ENCODE data around the gene AKAP11. TPM values are rescaled to one million over a fixed set of nuclear protein-coding genes. Genes with fewer than 3 reads are reported as not detected.

The AKAP11 gene
- total and polyA plus RNA-seq, 4 donors: 35.5 to 114 (median 48.0) TPM

DNA sequence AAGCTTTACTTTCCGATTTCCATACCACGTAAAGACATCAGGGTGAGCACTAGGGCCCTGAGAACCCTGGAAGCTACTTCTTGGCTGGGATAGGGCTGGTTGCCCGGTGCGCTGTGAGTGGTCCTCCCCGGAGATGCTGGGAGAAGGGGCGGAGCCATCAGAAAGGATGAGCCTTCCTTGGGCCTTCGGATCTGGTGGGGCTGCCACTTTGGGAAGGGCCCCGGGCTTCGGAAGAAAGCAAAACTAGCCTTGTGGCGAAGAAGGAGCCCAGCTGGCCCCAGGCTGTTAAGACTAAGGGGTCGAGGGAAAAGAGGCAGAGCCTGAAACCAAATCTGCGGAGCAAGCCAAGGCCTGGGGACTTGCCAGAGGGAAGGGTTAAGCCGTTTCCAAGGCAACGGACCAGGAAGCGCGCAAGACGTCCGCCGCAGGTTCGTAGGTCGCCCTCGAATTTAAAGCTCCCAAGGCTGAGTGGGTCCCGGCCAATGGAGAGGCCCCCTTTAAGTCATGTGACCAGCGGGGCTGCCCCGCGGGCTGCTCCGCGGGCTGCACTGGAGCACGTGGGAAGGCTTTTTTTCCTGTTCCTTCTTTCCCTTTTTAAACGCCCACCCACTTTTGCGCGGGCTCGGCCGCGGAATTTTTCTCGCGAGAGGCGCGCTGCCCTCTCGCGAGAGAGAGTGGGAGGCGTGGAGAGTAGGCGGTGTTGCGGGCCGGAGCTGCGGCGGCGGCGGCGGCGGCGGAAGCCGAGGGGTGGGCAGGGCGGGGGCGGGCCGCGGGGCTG is 426 bp upstream of the AKAP11 start:
- H3K4me3 ChIP-seq (ENCODE audit: low read depth, low read length): peak overlapping the region; percentile 91
- peaks cover 3% of the 10 kb centered on the region for H3K36me3 ChIP-seq (ENCODE audit: control insufficient read depth, insufficient read depth, low read length)
- H3K9me3 ChIP-seq (ENCODE audit: control insufficient read depth, insufficient read depth, low read length): no peaks in the 10 kb centered on the region
- peaks cover 6% of the 10 kb centered on the region for H3K4me1 ChIP-seq (ENCODE audit: control insufficient read depth, insufficient read depth, low read length)
- H3K27me3 ChIP-seq (ENCODE audit: control insufficient read depth, insufficient read depth, low read length): no peaks in the 10 kb centered on the region
- peak; percentile 92 to 100 (median 96) for DNase-seq (ENCODE audit: low read depth in 4 of 6, low spot score in 6 of 6)
- WGBS (ENCODE audit: insufficient coverage): 1% methylated on average over 30 of the region's 57 CpGs
- peak overlapping the region; percentile 98 for H3K27ac ChIP-seq (ENCODE audit: low read depth, low read length)

DNA sequence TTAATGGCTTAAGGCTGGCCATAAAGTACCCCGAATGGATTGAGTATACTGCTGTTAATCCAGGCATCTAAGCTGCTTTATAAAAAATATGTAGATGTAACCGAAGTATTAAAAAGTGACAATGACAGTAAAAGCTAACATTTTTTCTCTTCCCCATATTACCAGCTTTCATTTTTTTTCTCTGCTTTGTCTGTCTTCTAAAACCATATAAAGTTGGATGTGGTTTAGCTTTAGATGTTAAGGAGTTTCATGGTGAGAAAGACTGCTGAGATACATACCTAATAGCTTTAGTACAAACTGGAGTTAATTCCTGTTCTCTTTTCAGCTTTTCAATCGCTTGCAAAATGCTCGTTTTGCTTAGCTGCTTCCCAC is 838 bp downstream of the AKAP11 start:
- peak overlapping the region; percentile 98 for H3K27ac ChIP-seq (ENCODE audit: low read depth, low read length)
- peaks cover 3% of the 10 kb centered on the region for H3K36me3 ChIP-seq (ENCODE audit: control insufficient read depth, insufficient read depth, low read length)
- peak in 1 of 6 donors; percentile 30 for DNase-seq (ENCODE audit: low read depth in 4 of 6, low spot score in 6 of 6)
- no CpG with 5 or more reads among the region's 4 CpGs for WGBS (ENCODE audit: insufficient coverage)
- peaks cover 3% of the 10 kb centered on the region for H3K4me1 ChIP-seq (ENCODE audit: control insufficient read depth, insufficient read depth, low read length)
- no peaks in the 10 kb centered on the region for H3K9me3 ChIP-seq (ENCODE audit: control insufficient read depth, insufficient read depth, low read length)
- H3K27me3 ChIP-seq (ENCODE audit: control insufficient read depth, insufficient read depth, low read length): no peaks in the 10 kb centered on the region
- H3K4me3 ChIP-seq (ENCODE audit: low read depth, low read length): peak overlapping the region; percentile 91

DNA sequence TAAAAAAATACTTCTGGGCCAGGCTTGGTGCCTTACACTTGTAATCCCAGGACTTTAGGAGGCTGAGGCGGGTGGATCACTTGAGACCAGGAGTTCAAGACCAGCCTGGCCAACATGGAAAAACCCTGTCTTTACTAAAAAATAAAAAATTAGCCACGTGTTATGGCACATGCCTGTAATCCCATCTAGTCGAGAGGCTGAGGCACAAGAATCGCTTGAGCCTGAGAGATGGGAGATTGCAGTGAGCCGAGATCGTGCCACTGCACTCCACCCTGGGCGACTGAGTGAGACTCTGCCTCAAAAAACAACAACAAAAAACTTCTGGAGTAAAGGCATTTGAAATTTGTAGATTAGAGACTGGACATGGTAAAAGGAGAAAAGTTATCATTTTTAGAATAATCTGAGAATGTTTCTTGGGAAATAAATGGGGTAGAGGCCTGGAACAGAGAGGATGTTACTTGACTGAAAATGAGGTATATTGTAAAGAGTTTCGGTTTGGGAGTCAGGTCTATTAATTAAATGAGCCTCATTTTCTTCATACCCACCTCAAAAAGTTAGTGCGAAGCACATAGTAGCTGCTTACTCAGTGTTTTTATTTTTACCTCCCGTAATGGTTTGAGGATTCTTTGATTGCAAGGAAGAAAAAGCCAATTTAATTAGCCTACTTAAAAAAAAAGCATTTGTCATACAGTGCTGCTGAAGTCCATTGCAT is 2.6 kb downstream of the AKAP11 start:
- no peak for DNase-seq (ENCODE audit: low read depth in 4 of 6, low spot score in 6 of 6)
- Histone ChIP-seq H3K36me3 (ENCODE audit: control insufficient read depth, insufficient read depth, low read length) (peaks cover 3% of the 10 kb centered on the region), H3K4me1 (ENCODE audit: control insufficient read depth, insufficient read depth, low read length) (peaks cover 3% of the 10 kb centered on the region), H3K27me3 (ENCODE audit: control insufficient read depth, insufficient read depth, low read length) (no peaks in the 10 kb centered on the region), H3K27ac (ENCODE audit: low read depth, low read length) (no peak overlapping the region), H3K4me3 (ENCODE audit: low read depth, low read length) (no peak overlapping the region), H3K9me3 (ENCODE audit: control insufficient read depth, insufficient read depth, low read length) (no peaks in the 10 kb centered on the region)
- WGBS (ENCODE audit: insufficient coverage): 73% methylated on average over 4 of the region's 10 CpGs

DNA sequence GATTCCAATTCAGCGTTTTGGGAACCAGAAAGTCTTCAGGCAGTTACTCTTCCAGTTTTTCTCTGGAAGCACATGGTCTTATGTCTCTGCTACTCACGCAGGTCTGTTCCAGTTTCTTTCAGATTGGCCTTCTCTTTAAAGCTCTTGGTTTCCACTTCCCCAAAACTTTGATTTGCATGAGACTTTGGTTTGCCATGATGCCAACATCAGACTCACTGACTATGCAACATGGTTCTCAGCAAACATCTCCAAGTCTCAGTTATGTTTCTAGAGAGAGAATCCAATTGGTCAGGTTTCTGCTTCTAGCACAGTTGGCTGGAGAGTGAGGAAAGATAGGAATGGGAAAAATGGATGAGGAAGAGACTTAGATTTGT is 3.1 kb downstream of the AKAP11 start:
- H3K9me3 ChIP-seq (ENCODE audit: control insufficient read depth, insufficient read depth, low read length): no peaks in the 10 kb centered on the region
- no peak overlapping the region for H3K27ac ChIP-seq (ENCODE audit: low read depth, low read length)
- peak in 1 of 6 donors; percentile 13 for DNase-seq (ENCODE audit: low read depth in 4 of 6, low spot score in 6 of 6)
- H3K4me1 ChIP-seq (ENCODE audit: control insufficient read depth, insufficient read depth, low read length): peaks cover 3% of the 10 kb centered on the region
- WGBS (ENCODE audit: insufficient coverage): 85% methylated on average over 2 of the region's 2 CpGs
- H3K4me3 ChIP-seq (ENCODE audit: low read depth, low read length): no peak overlapping the region
- no peaks in the 10 kb centered on the region for H3K27me3 ChIP-seq (ENCODE audit: control insufficient read depth, insufficient read depth, low read length)
- H3K36me3 ChIP-seq (ENCODE audit: control insufficient read depth, insufficient read depth, low read length): peaks cover 3% of the 10 kb centered on the region

DNA sequence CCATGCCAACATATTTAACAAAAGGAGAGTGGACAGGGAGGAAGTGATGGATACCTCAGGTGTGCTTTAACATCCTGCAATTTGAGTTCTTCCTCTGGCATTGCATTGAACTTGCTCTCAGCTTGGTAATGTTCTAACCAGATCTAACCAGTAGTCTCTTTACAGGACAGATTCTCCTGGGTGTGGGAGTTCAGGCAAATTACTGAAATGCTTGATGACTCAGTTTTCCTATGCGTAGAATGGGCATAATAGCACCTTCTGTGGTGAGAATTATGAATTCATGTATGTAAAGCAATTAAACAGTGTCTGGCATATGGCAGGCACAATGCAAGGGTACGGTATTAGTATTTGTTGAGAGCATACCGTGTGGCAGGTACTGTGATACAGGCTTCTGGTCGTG is 3.6 kb downstream of the AKAP11 start:
- no peak overlapping the region for H3K27ac ChIP-seq (ENCODE audit: low read depth, low read length)
- peaks cover 3% of the 10 kb centered on the region for H3K4me1 ChIP-seq (ENCODE audit: control insufficient read depth, insufficient read depth, low read length)
- H3K9me3 ChIP-seq (ENCODE audit: control insufficient read depth, insufficient read depth, low read length): no peaks in the 10 kb centered on the region
- no peaks in the 10 kb centered on the region for H3K27me3 ChIP-seq (ENCODE audit: control insufficient read depth, insufficient read depth, low read length)
- peaks cover 3% of the 10 kb centered on the region for H3K36me3 ChIP-seq (ENCODE audit: control insufficient read depth, insufficient read depth, low read length)
- WGBS (ENCODE audit: insufficient coverage): 100% methylated on average over 2 of the region's 4 CpGs
- no peak for DNase-seq (ENCODE audit: low read depth in 4 of 6, low spot score in 6 of 6)
- H3K4me3 ChIP-seq (ENCODE audit: low read depth, low read length): no peak overlapping the region

DNA sequence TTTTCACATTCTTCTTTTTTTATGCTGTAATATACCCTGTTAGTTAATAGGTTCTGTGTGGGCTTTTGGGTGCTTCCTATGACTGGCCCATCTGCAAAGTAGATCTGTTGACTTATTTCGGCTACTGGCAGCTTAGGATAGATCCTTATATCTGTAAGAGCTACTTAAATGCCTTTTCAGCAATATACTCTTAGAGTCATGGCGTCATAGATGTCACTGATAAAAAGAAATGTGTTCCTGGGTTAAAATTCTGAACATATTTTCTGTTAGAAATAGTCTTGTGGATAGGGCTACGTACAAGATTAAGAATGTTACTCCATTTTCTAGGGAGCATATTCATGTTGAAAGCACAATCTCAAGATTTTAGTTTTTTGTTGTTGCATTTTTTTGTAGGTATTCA is 4.7 kb downstream of the AKAP11 start:
- Histone ChIP-seq H3K36me3 (ENCODE audit: control insufficient read depth, insufficient read depth, low read length) (peaks cover 3% of the 10 kb centered on the region), H3K9me3 (ENCODE audit: control insufficient read depth, insufficient read depth, low read length) (no peaks in the 10 kb centered on the region), H3K4me3 (ENCODE audit: low read depth, low read length) (no peak overlapping the region), H3K27me3 (ENCODE audit: control insufficient read depth, insufficient read depth, low read length) (no peaks in the 10 kb centered on the region), H3K27ac (ENCODE audit: low read depth, low read length) (no peak overlapping the region), H3K4me1 (ENCODE audit: control insufficient read depth, insufficient read depth, low read length) (peaks cover 3% of the 10 kb centered on the region)
- DNase-seq (ENCODE audit: low read depth in 4 of 6, low spot score in 6 of 6): no peak
- no CpG with 5 or more reads among the region's 3 CpGs for WGBS (ENCODE audit: insufficient coverage)

DNA sequence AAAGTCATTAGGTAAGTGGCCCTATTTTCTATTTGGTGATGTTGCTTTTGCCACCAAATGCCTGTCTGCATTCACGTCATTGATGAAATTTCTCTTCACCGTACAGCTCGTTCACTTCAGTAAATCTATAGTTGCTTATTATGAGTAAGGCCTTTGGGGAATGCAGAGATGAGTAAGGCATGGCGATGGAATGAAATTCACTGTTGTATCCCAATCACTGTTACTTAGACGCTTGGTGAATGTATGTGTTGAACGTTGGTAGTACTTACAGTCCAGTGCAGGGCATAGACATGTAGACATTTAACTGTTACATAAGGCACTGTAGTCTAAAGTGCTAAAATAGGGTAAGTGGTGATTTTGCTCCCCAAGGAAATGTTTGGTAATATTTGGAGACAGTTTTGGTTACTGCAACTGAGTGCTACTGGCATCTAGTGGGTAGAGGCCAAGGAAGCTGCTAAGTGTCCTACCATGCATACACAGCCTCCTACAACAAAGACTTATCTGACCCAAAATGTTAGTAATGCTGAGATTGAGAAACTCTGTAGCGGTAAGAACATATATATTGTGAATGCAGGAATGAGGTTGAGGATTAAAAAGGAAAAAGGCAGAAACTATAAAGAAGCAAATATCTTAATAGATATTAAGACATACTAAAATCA is 5.8 kb downstream of the AKAP11 start:
- no peak for DNase-seq (ENCODE audit: low read depth in 4 of 6, low spot score in 6 of 6)
- no peak overlapping the region for H3K4me3 ChIP-seq (ENCODE audit: low read depth, low read length)
- H3K4me1 ChIP-seq (ENCODE audit: control insufficient read depth, insufficient read depth, low read length): peaks cover 3% of the 10 kb centered on the region
- no CpG with 5 or more reads among the region's 7 CpGs for WGBS (ENCODE audit: insufficient coverage)
- no peaks in the 10 kb centered on the region for H3K9me3 ChIP-seq (ENCODE audit: control insufficient read depth, insufficient read depth, low read length)
- no peaks in the 10 kb centered on the region for H3K27me3 ChIP-seq (ENCODE audit: control insufficient read depth, insufficient read depth, low read length)
- H3K27ac ChIP-seq (ENCODE audit: low read depth, low read length): no peak overlapping the region
- H3K36me3 ChIP-seq (ENCODE audit: control insufficient read depth, insufficient read depth, low read length): peaks cover 3% of the 10 kb centered on the region

DNA sequence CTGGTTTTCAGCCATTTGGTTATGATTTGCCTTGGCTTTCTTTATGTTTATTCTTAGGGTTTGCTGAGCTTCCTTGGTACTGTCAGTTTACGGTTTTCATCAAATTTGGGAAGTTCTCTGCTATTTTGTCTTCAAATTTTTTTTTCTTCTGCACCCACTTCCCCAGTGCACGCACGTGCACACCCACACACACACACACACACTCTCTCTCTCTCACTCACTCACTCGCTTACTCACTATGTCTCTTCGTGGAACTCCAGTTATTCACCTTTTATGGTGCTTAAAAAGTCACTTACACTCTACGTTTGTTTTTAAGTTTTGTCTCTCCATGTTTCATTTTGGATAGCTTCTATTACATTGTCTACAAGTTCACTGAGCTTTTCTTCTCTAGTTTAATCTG is 7.1 kb downstream of the AKAP11 start:
- Histone ChIP-seq H3K27me3 (ENCODE audit: control insufficient read depth, insufficient read depth, low read length) (no peaks in the 10 kb centered on the region), H3K4me1 (ENCODE audit: control insufficient read depth, insufficient read depth, low read length) (peaks cover 3% of the 10 kb centered on the region), H3K36me3 (ENCODE audit: control insufficient read depth, insufficient read depth, low read length) (peaks cover 3% of the 10 kb centered on the region), H3K4me3 (ENCODE audit: low read depth, low read length) (no peak overlapping the region), H3K9me3 (ENCODE audit: control insufficient read depth, insufficient read depth, low read length) (no peaks in the 10 kb centered on the region), H3K27ac (ENCODE audit: low read depth, low read length) (no peak overlapping the region)
- DNase-seq (ENCODE audit: low read depth in 4 of 6, low spot score in 6 of 6): no peak
- WGBS (ENCODE audit: insufficient coverage): 93% methylated on average over 5 of the region's 6 CpGs

DNA sequence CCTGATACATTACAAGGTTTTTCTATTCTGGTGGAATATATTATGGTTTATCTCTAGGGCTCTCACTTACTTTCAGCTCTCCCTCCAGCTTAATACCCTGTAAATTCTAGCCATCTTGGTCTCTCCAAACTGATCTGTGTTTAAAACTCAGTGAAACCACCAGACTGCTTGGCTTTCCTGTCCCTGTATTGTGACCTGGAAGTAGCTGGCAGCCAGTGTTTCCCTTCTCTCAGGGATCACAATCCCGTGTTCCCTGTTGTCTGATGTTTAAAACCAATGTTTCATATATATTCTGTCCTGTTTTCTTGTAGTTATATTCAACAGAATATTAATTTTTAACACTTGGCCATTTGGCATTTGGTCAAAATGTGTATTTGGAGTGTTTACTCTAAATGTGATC is 8.0 kb downstream of the AKAP11 start:
- H3K27me3 ChIP-seq (ENCODE audit: control insufficient read depth, insufficient read depth, low read length): no peaks in the 10 kb centered on the region
- no peaks in the 10 kb centered on the region for H3K4me1 ChIP-seq (ENCODE audit: control insufficient read depth, insufficient read depth, low read length)
- no peak overlapping the region for H3K27ac ChIP-seq (ENCODE audit: low read depth, low read length)
- peaks cover 3% of the 10 kb centered on the region for H3K36me3 ChIP-seq (ENCODE audit: control insufficient read depth, insufficient read depth, low read length)
- H3K9me3 ChIP-seq (ENCODE audit: control insufficient read depth, insufficient read depth, low read length): no peaks in the 10 kb centered on the region
- no peak overlapping the region for H3K4me3 ChIP-seq (ENCODE audit: low read depth, low read length)
- no peak for DNase-seq (ENCODE audit: low read depth in 4 of 6, low spot score in 6 of 6)
- no CpG with 5 or more reads among the region's 1 CpG for WGBS (ENCODE audit: insufficient coverage)
